Measurements from ENCODE around the gene STIM1. TPM values are rescaled to one million over a fixed set of nuclear protein-coding genes. Genes with fewer than 3 reads are reported as not detected.

Gene STIM1
- total RNA-seq, 6 experiments from 2014 or later, result 36.4 to 48.0 (median 40.5) TPM

DNA sequence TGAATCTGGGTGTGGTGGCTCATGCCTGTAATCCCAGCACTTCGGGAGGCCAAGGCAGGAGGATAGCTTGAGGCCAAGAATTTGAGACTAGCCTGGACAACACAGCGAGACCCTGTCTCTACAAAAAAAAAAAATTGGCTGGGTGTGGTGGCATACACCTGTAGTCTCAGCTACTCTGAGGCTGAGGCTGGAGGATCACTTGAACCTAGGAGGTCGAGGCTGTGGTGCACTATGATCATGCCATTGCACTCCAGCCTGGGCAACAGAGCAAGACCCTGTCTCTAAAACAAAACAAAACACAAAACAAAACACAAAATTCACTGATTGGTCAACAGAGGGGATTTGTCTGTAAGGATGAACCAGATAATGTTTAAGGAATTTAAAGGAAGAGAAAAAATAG is 113.7 kb downstream of the STIM1 start:
- no peaks in the 10 kb centered on the region for H3K4me1 ChIP-seq
- intact Hi-C loops (cut with DNase I), result no loop called here
- H3K9me3 ChIP-seq, result no peaks in the 10 kb centered on the region
- no peak for DNase-seq
- H3K27ac ChIP-seq, result no peak overlapping the region
- H3K27me3 ChIP-seq, result no peaks in the 10 kb centered on the region
- ATAC-seq, result no peak
- TF ChIP-seq CTCF (IDR thresholded peaks at IDR 0.05), result no peak
- TF ChIP-seq POLR2A (IDR thresholded peaks at IDR 0.05), result no peak
- 100% methylated on average over 1 of the region's 3 CpGs for WGBS (ENCODE audit: insufficient coverage, low coverage, low lambda C conversion rate, missing lambda C conversion rate)
- H3K36me3 ChIP-seq, result no peaks in the 10 kb centered on the region
- no peak overlapping the region for H3K4me3 ChIP-seq

- Histone ChIP-seq H3K9me3 (no peaks in the 10 kb centered on the region), H3K27ac (no peak overlapping the region), H3K36me3 (no peaks in the 10 kb centered on the region), H3K4me3 (no peak overlapping the region), H3K4me1 (no peaks in the 10 kb centered on the region), H3K27me3 (no peaks in the 10 kb centered on the region)
- ATAC-seq, result peak in 2 of 4 donors; percentile 32 to 34
- no peak for DNase-seq
- intact Hi-C loops (cut with DNase I), result no loop called here
- TF ChIP-seq POLR2A (IDR thresholded peaks at IDR 0.05) (no peak), CTCF (IDR thresholded peaks at IDR 0.05) (no peak)
- 15% methylated on average over 1 of the region's 1 CpG for WGBS (ENCODE audit: insufficient coverage, low coverage, low lambda C conversion rate, missing lambda C conversion rate)
Measured at GRCh38 chr11:3969613-3970012, 114.1 kb downstream of the STIM1 start.

DNA sequence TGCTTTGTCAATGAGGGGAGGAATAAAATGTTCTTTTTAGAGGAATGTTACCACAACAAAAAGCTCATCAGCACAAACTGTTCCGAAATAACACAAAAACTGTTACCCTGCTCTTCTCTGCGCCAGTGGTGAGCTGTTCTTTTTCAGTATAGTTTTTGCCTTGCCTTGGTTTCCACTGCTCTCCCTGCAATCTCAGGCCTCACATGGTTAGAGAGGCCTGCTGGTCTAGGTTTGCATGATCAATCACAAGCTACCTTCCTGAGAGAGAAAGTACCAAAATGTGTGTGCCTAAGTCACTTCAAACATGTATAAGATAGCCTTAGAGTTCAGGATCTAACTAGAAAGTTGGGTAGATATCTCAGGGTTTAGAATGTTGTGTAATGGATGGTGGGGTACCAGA is 114.6 kb downstream of the STIM1 start:
- no peak overlapping the region for H3K4me3 ChIP-seq
- ATAC-seq (no peak), DNase-seq (no peak)
- no peaks in the 10 kb centered on the region for H3K4me1 ChIP-seq
- no peaks in the 10 kb centered on the region for H3K27me3 ChIP-seq
- intact Hi-C loops (cut with DNase I), result no loop called here
- H3K27ac ChIP-seq, result no peak overlapping the region
- TF ChIP-seq CTCF (IDR thresholded peaks at IDR 0.05) (no peak), POLR2A (IDR thresholded peaks at IDR 0.05) (no peak)
- H3K9me3 ChIP-seq, result no peaks in the 10 kb centered on the region
- 94% methylated on average over 2 of the region's 2 CpGs for WGBS (ENCODE audit: insufficient coverage, low coverage, low lambda C conversion rate, missing lambda C conversion rate)
- no peaks in the 10 kb centered on the region for H3K36me3 ChIP-seq

DNA sequence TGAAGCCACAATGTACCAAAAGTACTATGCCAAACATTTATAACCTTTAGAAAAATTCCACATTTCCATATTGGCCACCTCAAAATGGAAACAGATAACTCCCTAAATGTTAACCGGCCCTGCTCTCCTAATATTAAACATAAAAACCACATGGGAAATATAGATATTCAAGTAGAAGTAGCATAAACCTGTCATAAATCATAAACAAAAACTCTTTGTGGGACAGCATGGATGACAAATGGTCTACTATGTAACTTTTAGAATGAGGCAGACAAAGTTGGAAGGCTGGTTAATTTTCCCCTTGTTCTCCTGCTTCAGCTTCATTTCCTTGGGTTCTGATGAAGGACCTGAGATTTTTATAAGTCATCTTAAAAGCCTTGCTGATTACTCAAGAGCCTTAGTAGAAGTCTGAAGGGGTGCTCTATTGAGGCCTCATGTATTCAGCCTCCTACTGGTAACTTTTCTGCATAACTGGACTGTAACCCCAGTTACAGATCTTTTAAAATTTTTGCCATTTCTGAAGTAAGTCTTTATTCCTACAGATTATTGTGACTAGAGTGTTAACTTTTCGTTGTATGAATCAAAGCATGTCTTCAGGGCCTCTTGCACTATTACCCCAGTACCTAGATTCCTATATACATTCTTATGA is 116.4 kb downstream of the STIM1 start:
- Histone ChIP-seq H3K4me3 (no peak overlapping the region), H3K27ac (no peak overlapping the region), H3K36me3 (no peaks in the 10 kb centered on the region), H3K9me3 (no peaks in the 10 kb centered on the region), H3K4me1 (no peaks in the 10 kb centered on the region), H3K27me3 (no peaks in the 10 kb centered on the region)
- intact Hi-C loops (cut with DNase I), result no loop called here
- no peak for DNase-seq
- WGBS (ENCODE audit: insufficient coverage, low coverage, low lambda C conversion rate, missing lambda C conversion rate), result 96% methylated on average over 2 of the region's 2 CpGs
- TF ChIP-seq CTCF (IDR thresholded peaks at IDR 0.05) (no peak), POLR2A (IDR thresholded peaks at IDR 0.05) (no peak)
- ATAC-seq, result no peak

DNA sequence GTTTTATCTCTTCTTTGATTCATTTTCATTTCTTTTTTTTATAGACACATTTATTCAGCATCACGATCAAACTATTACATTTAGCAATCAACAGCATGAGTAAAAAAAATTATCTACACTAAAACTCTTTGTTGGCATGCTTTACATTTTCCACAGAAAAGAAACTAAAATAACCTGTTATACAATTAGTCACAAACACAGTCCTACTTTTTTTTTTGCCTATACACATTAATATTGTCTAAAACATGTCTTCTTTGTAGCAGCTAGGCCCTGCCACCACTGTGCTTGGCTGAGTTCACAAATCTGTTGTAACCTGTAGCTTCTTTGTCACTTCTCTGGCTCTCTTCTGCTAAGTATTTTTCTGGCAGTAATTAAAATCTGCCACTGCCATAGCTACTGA is 117.0 kb downstream of the STIM1 start:
- intact Hi-C loops (cut with DNase I), result no loop called here
- no peak overlapping the region for H3K27ac ChIP-seq
- TF ChIP-seq POLR2A (IDR thresholded peaks at IDR 0.05) (no peak), CTCF (IDR thresholded peaks at IDR 0.05) (no peak)
- no peaks in the 10 kb centered on the region for H3K36me3 ChIP-seq
- no peaks in the 10 kb centered on the region for H3K9me3 ChIP-seq
- no peaks in the 10 kb centered on the region for H3K27me3 ChIP-seq
- no peak for ATAC-seq
- no peaks in the 10 kb centered on the region for H3K4me1 ChIP-seq
- no peak overlapping the region for H3K4me3 ChIP-seq
- 91% methylated on average over 1 of the region's 1 CpG for WGBS (ENCODE audit: insufficient coverage, low coverage, low lambda C conversion rate, missing lambda C conversion rate)
- no peak for DNase-seq

Measured in right lobe of liver (tissue), 6 donors.